ENCODE results near the gene NR6A1.

DNA sequence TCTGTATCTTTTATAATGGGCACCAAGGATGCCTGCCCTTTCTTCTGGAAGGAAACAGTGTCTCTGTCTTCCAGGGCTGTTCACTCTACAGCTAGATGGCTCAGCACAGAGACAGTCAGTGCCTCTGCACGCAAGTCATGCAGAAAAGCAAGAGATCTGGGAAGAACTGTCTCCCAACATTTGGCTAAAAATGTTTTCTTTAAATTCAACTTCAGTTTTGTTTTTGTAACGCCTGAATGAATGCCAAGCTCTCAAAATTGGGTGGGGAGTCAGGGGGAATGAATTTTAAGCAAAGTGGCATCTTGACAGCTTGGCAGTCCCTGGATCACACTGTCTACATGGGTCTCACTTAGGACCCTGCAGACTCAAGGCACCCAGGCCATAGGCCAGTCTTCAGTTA lies 18.4 kb upstream of the NR6A1 start:
- TF ChIP-seq, protein P1, sequence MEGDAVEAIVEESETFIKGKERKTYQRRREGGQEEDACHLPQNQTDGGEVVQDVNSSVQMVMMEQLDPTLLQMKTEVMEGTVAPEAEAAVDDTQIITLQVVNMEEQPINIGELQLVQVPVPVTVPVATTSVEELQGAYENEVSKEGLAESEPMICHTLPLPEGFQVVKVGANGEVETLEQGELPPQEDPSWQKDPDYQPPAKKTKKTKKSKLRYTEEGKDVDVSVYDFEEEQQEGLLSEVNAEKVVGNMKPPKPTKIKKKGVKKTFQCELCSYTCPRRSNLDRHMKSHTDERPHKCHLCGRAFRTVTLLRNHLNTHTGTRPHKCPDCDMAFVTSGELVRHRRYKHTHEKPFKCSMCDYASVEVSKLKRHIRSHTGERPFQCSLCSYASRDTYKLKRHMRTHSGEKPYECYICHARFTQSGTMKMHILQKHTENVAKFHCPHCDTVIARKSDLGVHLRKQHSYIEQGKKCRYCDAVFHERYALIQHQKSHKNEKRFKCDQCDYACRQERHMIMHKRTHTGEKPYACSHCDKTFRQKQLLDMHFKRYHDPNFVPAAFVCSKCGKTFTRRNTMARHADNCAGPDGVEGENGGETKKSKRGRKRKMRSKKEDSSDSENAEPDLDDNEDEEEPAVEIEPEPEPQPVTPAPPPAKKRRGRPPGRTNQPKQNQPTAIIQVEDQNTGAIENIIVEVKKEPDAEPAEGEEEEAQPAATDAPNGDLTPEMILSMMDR (IDR thresholded peaks at IDR 0.05), result no peak
- TF ChIP-seq POLR2A (IDR thresholded peaks at IDR 0.05; ENCODE audit: low read depth) (no peak), POLR2AphosphoS5 (IDR thresholded peaks at IDR 0.05) (no peak)

Measured in esophagus muscularis mucosa (tissue), 3 donors.